HUDEP-2 (cell line): ENCODE measurements around the gene PDSS2.
"Not testable (repeated sequence)": the region's sequence is repeated elsewhere in the genome, so short reads cannot be mapped to it uniquely, and the experiment has no call there.

Source experiments
- DNase-seq, 76 experiments: peaks; one replicate each; lab custom pipeline; 2025; ENCODE audit not compliant: unreplicated experiment in 76 of 76; lab: John Stamatoyannopoulos, UW

PDSS2 gene

DNA sequence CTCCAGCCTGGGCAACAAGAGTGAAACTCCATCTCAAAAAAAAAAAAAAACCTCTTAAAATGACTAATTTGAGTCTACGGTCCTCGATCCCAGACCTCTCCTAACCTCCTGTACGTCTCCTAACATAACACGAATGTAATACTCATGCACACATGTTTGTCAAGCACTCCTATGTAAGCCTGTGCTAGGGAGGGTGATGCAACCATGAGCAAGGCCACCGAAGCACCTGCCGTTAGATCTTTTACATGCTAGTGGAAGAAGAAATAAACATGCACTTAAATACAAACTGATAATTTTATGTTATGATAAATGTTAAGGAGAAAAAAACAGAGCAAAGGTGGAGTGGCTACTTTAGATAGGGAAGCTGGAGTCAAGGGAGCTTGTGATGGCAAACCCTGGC lies 271.7 kb downstream of the PDSS2 start:
- no peak for DNase-seq

DNA sequence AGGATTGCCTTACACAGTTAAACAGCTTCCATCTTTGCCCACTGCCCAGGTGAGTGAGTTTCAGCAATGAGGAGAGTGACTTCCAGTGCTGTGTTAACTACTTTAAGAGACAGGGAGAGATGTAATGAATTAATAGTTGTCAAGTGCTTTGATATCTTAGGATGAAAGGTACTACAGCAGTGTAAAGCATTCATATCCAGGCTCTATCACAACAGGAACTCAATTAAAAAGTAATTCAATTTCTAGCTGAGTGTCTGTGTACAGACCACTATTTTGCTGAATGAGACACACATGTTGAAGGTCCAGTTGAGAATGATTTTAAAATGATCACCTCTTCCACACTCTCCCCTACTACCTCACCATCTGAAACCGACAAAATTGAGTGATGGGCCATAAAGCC lies 273.3 kb downstream of the PDSS2 start:
- DNase-seq: no peak

DNA sequence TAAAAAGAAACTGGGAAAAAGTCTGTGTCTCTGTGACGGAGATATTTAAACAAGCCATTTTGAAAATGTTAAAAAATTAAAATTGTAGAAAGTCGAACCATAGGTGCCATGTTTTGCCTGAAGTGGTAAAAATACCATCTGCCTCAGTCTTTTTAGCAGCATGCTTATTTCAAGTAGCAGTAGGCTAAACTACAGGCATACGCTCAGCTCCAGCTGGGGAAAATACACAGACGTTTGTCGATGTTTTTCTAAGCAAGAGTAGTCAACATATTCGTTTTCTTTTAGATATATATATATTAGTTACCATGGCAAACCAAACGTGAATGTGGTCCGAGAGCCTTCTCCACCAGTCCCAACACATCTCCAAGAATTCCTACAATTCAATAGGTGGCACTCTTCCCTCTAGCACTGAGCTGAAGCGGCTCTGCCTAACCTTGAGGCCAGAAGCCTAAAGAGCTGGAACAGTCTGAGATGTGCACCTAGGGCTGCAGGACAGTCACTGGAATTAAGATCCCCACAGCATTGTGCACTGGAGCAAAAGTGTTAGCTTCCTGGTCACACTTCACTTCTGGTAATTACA lies 273.9 kb downstream of the PDSS2 start:
- DNase-seq: no peak

DNA sequence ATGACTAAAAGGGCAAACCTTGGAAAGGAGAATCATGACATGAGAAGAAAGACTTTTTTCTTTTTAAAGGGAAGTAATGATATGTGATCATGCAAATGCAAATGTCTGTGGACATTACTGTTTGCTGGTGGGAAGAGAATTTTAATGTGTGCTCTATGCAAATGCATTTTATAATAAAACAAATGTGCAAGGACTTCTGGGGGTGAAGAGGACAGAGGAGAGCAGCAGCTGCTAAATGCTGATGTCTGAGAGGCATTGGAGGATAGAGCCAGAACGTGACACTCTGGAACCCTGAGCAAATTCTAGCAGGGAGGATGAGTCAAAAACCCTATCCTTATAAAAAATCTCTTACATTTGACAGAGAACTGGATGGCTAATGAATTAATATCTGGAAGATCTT lies 274.9 kb downstream of the PDSS2 start:
- DNase-seq: no peak

DNA sequence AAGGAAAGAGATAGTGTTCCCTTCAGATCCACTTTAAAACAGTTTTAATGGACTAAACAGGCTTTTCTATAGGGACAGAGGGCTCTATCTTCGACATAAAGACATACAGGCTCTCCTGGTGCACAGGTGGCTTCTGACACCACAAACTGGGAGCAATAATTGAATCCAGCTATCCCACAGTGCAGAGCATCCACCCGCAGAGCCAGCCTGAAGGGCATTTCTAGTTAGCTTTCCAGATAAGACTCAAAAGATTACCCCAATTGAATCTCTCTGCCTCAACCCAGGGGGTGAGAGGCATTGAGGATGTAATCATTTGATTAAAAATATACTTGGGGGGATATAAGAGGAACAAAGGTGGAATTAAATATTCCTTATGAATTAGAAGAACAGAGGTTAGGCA lies 279.3 kb downstream of the PDSS2 start:
- no peak for DNase-seq

DNA sequence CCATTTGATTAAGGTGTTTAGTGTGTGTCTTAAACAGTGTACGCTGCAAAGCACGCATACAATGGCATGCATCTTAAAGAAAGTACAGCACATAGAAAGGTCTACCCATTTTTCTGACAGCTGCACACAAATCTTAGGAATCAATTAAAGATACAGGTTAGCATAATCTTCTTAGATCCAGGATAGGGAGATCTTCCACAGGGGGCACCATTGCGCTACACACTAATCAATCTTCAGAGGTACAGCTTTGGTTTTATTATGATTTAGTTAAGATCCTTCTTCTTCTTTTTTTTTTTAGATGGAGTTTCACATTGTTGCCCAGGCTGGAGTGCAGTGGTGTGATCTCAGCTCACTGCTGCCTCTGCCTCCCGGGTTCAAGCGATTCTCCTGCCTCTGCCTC lies 280.4 kb downstream of the PDSS2 start:
- peak in 27 of 76 experiments; percentile 3 to 51 (median 14) for DNase-seq

DNA sequence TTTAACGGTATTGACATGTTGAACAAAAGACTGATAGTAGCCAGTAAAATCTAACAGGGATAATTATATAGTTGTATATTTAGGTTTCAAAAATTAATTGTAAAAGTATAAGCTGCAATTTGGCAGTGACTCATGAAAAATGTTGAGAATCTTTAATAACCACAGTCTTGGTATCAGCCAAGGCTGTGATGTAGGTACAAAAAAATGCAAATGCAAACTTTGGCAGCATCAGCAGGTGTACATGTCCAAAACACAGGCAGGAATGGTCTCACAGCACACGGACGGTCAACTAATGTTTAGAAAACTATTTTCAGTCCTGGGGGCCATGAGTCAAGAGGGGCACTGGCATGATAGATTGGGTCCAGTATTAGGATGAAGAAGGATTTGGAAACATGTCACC lies 285.6 kb downstream of the PDSS2 start:
- no peak for DNase-seq

DNA sequence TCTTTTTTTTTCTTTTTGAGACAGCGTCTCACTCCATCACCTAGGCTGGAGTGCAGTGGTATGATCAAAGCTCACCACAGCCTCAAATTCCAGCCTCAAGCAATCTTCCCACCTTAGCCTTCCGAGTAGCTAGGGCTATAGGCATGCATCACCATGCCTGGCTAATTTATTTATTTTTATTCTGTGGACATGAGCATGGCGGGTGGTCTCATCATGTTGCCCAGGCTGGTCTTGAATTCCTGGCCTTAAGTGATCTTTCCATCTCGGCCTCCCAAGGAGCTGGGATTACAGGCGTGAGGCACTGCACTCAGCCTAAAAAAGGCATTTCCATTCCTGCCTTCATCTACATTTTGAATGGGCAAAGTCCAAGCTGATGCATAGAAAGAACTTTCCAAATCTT lies 287.9 kb downstream of the PDSS2 start:
- DNase-seq: no peak

DNA sequence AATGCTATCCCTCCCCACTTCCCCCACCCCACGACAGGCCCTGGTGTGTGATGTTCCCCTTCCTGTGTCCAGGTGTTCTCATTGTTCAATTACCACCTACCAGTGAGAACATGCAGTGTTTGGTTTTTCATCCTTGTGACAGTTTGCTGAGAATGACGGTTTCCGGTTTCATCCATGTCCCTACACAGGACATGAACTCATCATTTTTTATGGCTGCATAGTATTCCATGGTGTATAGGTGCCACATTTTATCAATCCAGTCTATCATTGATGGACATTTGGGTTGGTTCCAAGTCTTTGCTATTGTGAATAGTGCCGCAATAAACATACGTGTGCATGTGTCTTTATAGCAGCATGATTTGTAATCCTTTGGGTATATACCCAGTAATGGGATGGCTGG lies 295.1 kb downstream of the PDSS2 start:
- not testable (repeated sequence) for DNase-seq

DNA sequence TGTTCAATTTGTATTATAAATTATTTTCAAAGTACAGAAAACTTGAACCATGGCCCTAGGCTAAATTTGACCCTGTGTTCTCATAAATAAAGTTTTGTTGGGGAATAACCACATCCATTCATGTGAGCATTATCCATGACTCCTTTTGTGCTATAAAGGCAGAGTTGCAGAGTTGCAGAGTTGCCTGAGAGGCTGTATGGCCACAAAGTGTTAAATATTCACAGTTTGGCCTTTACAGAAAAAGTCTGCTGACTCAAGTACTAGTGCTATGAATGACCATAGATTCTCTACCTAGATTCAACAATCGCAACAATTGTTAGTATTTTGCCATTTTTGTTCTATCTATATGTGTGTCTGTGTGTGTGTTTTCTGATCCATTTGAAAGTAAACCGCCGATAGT lies 297.8 kb downstream of the PDSS2 start:
- DNase-seq: no peak

DNA sequence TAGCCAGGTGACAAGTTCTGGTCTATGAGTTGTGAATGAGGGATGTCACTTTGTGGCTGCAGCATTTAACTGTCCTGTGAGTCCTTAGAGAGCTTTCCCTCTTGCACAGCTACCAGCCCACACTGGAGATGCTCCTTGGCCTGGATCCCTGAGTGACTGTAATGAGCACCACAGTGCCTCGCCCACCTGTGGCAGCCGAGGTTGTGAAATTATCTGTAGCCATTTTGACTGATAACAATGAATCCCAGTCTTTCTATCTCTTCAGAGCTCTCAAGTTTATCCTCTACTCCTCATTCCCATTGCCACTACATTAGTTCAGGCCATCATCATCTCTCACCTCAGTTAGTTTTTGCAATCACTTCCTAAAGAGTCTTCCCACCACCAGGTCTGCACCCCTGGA lies 302.7 kb downstream of the PDSS2 start:
- DNase-seq: no peak

DNA sequence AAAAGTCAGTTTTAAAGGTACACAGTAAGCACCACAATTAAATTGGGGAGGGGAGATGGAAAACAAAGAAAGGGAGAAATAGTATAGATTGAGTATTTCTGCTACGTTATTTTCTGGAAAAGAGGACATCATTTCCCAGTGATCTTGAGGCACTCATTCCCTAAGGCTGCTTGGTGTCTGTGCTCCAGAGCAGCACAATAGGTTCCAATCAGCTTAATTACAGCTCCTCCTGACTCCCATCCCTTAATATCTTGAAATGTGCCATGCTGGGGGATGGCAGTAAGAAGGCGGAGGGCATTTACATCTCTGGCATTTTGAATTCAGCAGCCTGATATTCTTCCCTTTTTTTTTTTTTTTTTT lies 304.6 kb downstream of the PDSS2 start:
- DNase-seq: no peak

DNA sequence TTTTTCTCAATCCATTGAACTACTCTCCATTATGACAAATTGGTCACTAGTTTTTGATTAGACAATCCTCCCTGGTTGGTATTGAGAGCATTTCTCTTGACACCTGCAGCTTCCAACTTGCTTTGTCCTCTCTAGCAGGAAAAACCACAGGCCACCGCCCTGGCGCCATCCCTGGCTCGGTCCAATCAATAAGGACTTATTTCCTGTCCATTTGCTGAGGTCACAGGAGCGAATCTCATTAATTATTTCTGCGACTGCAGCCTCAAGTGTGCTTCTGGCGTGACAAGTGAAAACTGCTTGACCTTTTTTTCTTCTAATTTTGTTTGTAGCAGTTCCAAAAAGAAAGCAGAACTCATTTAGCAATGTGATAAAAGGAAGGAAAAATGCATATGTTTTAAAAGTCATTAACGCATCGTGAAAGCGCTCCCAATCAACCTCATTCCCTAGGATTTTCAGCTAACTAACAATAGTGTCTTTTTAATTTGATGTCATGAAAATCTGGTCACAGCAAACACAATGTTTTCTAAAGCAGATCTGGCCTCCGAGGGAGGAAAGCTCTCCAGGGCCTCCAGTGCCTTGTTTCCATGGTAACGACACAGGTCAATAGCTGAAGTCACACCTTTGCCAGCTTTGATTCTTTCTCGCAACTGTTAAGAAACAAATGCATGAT lies 305.1 kb downstream of the PDSS2 start:
- no peak for DNase-seq

DNA sequence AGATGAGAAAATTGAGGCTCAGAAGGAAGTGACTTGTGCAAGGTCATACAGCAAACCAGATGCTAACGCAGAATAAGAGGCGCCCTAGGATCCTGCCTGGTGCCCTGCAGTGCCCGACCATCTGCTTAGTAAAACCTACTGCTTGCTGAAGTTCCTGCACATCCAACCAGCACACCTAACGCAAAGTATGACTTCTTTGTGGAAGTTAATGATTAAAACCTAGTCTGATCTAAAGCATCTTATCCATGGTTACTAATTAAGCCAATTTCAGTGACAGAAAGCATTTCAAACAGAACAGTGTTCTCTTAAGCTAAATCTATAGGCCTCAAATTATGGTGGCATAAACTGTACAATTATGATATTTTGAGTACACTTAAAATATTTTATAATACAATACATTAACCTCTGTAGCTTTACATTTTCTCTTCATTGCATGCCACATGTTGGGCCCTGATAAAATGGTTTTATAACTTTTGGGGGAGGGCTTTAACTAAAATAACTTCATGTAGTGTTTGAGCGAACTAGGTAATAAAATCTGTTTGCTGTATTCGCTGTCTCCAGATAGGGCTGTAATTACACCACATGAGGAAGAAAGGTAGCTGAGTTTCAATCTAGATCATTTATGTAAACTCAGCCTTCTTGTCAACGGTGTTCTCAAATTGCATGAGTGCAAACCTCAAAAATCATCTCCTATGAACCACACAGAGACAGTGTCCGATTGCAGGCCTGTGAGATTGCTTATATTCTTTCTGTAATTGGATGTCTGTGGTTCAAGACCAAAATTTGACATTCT lies 306.5 kb downstream of the PDSS2 start:
- no peak for DNase-seq

DNA sequence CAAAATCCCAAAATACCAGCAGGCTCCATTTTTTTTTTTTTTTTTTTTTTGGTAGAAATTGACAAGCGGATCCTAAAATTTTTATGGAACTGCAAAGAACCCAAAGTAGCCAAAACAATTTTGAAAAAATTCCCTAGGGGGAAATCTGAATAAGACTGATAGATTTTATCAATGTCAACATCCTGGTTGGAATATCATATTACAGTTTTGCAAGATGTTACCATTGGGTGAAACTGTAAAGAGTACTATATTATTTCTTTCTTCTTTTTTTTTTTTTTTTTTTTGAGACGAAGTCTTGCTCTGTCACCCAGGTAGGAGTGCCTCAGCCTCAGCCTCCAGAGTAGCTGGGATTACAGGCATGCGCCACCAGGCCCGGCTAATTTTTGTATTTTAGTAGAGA lies 314.7 kb downstream of the PDSS2 start:
- DNase-seq: no peak

DNA sequence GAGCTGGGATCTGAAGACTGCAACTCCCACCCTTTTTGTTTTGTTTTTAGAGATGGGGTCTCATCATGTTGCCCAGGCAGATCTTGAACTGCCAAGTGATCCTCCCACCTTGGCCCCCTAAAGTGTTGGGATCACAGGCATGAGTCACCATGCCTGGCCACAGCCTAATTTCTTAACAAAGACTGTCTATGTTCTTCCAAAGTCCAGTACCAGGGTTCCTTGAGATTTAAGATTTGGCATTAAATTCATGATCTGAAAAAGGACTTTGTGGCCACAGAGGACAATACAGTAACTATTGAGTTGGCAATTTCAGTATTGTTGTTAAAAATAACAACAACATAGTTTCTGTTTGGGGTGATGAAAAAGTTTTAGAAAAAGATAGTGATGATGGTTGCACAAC lies 315.4 kb downstream of the PDSS2 start:
- DNase-seq: no peak

DNA sequence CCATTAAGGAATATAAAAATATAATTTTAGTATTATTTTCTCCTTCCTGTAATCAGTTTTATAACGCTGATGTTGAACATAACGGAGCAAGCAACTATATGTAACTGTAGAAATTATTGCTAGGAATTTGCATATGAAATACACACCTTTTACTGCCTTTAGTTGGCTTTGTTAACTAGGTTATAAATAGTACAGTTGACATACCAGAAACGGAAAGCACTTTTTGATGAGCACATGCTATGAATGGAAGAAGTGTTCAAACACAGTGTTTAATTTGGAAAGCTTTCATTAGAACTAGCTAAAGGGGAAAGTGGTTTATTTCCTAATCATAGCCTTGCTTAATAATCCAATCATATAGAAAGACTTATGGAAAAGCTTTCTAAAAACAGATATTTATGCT lies 318.8 kb downstream of the PDSS2 start:
- DNase-seq: no peak

DNA sequence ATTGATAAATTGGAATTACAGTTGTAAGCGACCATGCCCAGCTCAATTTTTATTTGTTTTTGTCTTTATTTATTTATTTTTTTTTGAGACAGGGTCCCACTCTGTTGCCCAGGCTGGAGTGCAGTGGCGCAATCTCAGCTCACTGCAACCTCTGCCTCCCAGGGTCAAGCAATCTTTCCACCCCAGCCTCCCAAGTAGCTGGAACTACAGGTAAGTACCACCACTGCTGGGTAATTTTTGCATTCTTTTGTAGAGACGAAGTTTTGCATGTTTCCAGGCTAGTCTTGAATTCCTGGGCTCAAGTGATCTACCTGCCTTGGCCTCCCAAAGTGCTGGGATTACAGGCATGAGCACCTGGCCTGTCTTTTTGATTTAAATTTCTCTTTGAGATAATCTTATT lies 323.0 kb downstream of the PDSS2 start:
- DNase-seq: not testable (repeated sequence)

DNA sequence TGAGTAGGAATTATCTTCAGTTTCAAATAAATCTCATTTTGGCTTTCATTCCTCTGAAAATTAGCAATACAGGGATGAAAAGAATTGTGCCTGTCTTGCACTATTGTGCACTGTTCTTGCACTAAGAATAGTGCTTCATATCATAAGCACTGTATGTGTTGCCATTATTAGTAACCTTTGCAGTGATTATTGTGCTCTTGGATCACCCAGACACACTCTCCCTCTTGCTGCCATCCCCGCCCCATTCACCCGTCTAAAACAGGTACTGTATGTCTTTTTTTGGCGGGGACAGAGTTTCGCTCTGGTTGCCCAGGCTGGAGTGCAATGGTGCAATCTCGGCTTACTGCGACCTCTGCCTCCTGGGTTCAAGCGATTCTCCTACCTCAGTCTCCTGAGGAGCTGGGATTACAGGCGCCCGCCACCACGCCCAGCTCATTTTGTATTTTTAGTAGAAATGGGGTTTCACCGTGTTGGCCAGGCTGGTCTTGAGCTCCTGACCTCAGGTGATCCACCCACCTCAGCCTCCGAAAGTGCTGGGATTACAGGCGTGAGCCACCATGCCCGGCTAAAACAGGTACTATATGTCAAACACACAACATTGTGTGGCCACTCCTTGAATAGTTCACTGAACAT lies 324.2 kb downstream of the PDSS2 start:
- not testable (repeated sequence) for DNase-seq

DNA sequence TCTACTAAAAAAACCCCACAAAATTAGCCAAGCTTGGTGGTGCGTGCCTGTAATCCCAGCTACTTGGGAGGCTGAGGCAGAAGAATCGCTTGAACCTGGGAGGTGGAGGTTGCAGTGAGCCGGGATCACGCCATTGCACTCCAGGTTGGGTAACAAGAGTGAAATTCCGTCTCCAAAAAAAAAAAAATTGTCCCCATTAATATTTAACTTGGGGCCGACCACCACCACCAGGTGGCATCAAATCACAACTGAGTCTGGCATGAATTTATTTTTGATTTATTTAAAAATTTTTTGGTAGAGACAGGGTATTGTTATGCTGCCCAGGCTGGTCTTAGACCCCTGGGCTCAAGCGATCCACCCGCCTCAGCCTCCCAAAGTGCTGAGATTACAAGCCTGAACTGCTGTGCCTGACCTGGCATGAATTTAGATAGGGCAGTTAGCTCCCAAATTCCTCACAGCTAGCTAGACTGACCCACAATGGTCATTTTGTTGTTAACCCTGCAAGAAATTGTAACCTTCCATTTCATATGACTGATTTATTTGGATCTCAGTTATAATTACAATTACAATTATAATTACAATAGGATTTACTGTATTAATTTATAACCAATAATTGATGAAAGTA lies 326.9 kb downstream of the PDSS2 start:
- peak in 20 of 76 experiments; percentile 5 to 40 (median 24) for DNase-seq

DNA sequence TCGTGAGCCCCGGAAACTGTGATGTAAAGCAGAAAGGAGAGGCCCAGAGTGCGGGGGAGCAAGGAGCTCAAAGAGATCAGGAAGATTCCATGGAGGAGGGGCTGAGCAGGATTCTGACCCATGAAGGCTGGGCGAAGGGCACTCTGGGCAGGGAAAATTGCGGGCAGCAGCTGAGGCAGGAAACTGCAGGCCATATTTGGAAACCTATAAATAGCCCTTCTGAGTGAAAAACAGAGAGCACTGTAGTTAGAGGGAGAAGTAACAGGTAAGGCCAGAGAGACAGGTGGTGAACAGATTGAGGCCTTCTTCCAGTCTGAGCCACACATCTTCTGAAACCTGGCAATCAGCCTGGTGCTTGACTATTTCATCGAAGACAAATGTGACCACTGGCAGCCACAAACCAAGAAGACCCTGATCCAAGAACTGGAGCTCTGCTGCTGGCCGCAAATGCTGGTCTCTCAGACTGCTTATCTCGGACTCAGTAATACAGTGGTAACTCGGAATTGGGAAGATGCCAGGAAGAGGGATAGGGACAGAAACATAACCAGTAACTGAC lies 329.9 kb downstream of the PDSS2 start:
- peak in 1 of 76 experiments; percentile 19 for DNase-seq
